HepG2 (cell line): ENCODE data around the gene CPSF4. TPM values are rescaled to one million over a fixed set of nuclear protein-coding genes. Genes with fewer than 3 reads are reported as not detected.

Experiments
- ATAC-seq: fragments of 200-7000 bp; cut with Tn5 transposase; 3 replicates; pipeline ENCODE4 v1.9.1; 2020; ENCODE audit warnings: mild to moderate bottlenecking, moderate library complexity
- BruUV-seq: library from RNA; stranded (reverse); fragments of 400-500 nt; replicated peaks from 2 replicates; lab custom pipeline; 2021; lab: Mats Ljungman, UMichigan
- CTCF ChIA-PET: fragments of 300-600 bp; formaldehyde crosslinking; extraction: SDS; loops from one replicate; lab custom pipeline; 2021; ENCODE audit warnings: low total read pairs, inconsistent platforms, low intra/inter-chr PET ratio; lab: Yijun Ruan, JAX
- POLR2A ChIA-PET: fragments of 350-600 bp; sonication (Branson Sonifier 250); formaldehyde crosslinking; loops from one replicate; lab custom pipeline; 2020; ENCODE audit warnings: antibody characterized with exemption, inconsistent platforms; lab: Yijun Ruan, JAX
- DNase-seq: peaks from one replicate; pipeline ENCODE4 v3.0.0-alpha.2; 2015; ENCODE audit warnings: low spot score
- FAIRE-seq: peaks from 3 replicates; lab custom pipeline; 2011; peaks lifted over from hg19 to GRCh38; lab: Jason Lieb, UNC
- H2AFZ ChIP-seq: one replicate; pipeline ENCODE4 v1.6.1; 2011; ENCODE audit warnings: low read length, inconsistent platforms
- H3K27ac ChIP-seq: fragments of 300-600 bp; 3 replicates; pipeline ENCODE4 v1.8.0; 2011; ENCODE audit warnings: mixed run types, mild to moderate bottlenecking, mixed read lengths, low read length, inconsistent platforms; ENCODE audit not compliant: insufficient read depth; ENCODE audit errors: extremely low read length
- H3K27me3 ChIP-seq, 2 experiments: fragments of 200-600 bp in 1 of 2; 2 replicates in 1 of 2; 3 replicates in 1 of 2; pipeline versions ENCODE4 v1.6.0 to v1.8.0; 2011; ENCODE audit warnings: low read length in 2 of 2, mild to moderate bottlenecking in 2 of 2, moderate library complexity in 2 of 2, inconsistent platforms in 1 of 2; ENCODE audit not compliant: insufficient read depth in 2 of 2, control insufficient read depth in 1 of 2
- H3K36me3 ChIP-seq, 2 experiments: fragments of 200-600 bp in 1 of 2; replicated peaks in 1 of 2; 2 replicates in 1 of 2; 3 replicates in 1 of 2; pipeline versions ENCODE4 v1.5.1 to v1.8.0; 2011; ENCODE audit warnings: low read length in 2 of 2, inconsistent platforms in 1 of 2; ENCODE audit not compliant: insufficient read depth in 2 of 2, control insufficient read depth in 1 of 2
- H3K4me1 ChIP-seq: 2 replicates; pipeline ENCODE4 v1.5.1; 2012; ENCODE audit warnings: low read length, inconsistent platforms; ENCODE audit not compliant: insufficient read depth
- H3K4me2 ChIP-seq: 2 replicates; pipeline ENCODE4 v1.6.0; 2011; ENCODE audit warnings: low read depth, low read length, inconsistent platforms
- H3K4me3 ChIP-seq, 3 experiments: fragments of 200-600 bp in 1 of 3; sonication (generic), shearing (Covaris generic) in 1 of 3; replicated peaks in 1 of 3; 2 replicates each; pipeline ENCODE4 v1.5.1; 2011 to 2016; ENCODE audit warnings: low read length in 3 of 3, inconsistent platforms in 2 of 3, low read depth in 2 of 3, mild to moderate bottlenecking in 2 of 3, control low read depth in 1 of 3, mixed read lengths in 1 of 3; ENCODE audit not compliant: insufficient read depth in 1 of 3
- H3K79me2 ChIP-seq: one replicate; pipeline ENCODE4 v1.6.1; 2011; ENCODE audit warnings: low read length, inconsistent platforms; ENCODE audit not compliant: insufficient read depth
- H3K9ac ChIP-seq: 2 replicates; pipeline ENCODE4 v1.6.0; 2011; ENCODE audit warnings: mild to moderate bottlenecking, low read depth, low read length, inconsistent platforms; ENCODE audit not compliant: insufficient read depth
- H3K9me3 ChIP-seq: 2 replicates; pipeline ENCODE4 v1.5.1; 2012; ENCODE audit warnings: mild to moderate bottlenecking, low read length
- H4K20me1 ChIP-seq: 2 replicates; pipeline ENCODE4 v1.6.0; 2011; ENCODE audit warnings: inconsistent platforms, mild to moderate bottlenecking, low read length, moderate library complexity; ENCODE audit not compliant: insufficient read depth
- FOXJ3 ChIP-seq: sonication (generic); formaldehyde crosslinking; IDR thresholded peaks from 2 replicates; pipeline ENCODE4 v1.4.0; 2020; ENCODE audit warnings: missing genetic modification reagents, mild to moderate bottlenecking, borderline replicate concordance
- NFE2 ChIP-seq: sonication (generic); formaldehyde crosslinking; IDR thresholded peaks from 2 replicates; pipeline ENCODE4 v1.4.0; 2020; ENCODE audit warnings: missing genetic modification reagents
- TAF15 ChIP-seq: fragments of 200-400 bp; formaldehyde crosslinking; IDR thresholded peaks from one replicate; pipeline ENCODE4 v1.6.1; 2018; ENCODE audit warnings: mild to moderate bottlenecking, low read depth, low read length; ENCODE audit not compliant: poor library complexity, severe bottlenecking
- YEATS2 ChIP-seq: sonication (generic); formaldehyde crosslinking; IDR thresholded peaks from 2 replicates; pipeline ENCODE4 v1.4.0; 2020; ENCODE audit warnings: missing genetic modification reagents, borderline replicate concordance
- ZFP1 ChIP-seq: IDR thresholded peaks from 2 replicates; pipeline ENCODE4 v1.6.1; 2016
- ZNF101 ChIP-seq: sonication (generic); formaldehyde crosslinking; IDR thresholded peaks from 2 replicates; pipeline ENCODE4 v1.4.0; 2020; ENCODE audit warnings: mild to moderate bottlenecking, low read depth, missing genetic modification reagents, borderline replicate concordance
- ZNF180 ChIP-seq: sonication (generic); formaldehyde crosslinking; IDR thresholded peaks from 2 replicates; pipeline ENCODE4 v1.4.0; 2020; ENCODE audit warnings: low read depth, missing genetic modification reagents, borderline replicate concordance
- ZNF382 ChIP-seq: sonication (generic); formaldehyde crosslinking; IDR thresholded peaks from 2 replicates; pipeline ENCODE4 v1.5.0; 2020; ENCODE audit warnings: missing genetic modification reagents, mild to moderate bottlenecking, borderline replicate concordance
- ZNF619 ChIP-seq: sonication (generic); formaldehyde crosslinking; IDR thresholded peaks from 2 replicates; pipeline ENCODE4 v1.4.0; 2020; ENCODE audit warnings: mild to moderate bottlenecking, missing genetic modification reagents
- WGBS: methylation state at CpG from one replicate; pipeline ENCODE4 v1.1.6; 2017; ENCODE audit warnings: low lambda C conversion rate; 5-methylcytosine and 5-hydroxymethylcytosine counted together
- in situ Hi-C: cut with HindIII; loops from 2 replicates; pipeline ENCODE4 v1.10.0; 2017; ENCODE audit warnings: low pct_unique_long_range_greater_than_20kb; ENCODE audit not compliant: extremely low pct_ligation_motif_present
- intact Hi-C: fragments of 100-400 bp; cut with micrococcal nuclease; formaldehyde crosslinking; loops from one replicate; pipeline ENCODE4 v1.10.0; 2022; ENCODE audit not compliant: unreplicated experiment
- polyA plus RNA-seq, 8 experiments: library from polyadenylated mRNA; depleted of rRNA in 3 of 8; stranded (reverse) in 7 of 8; unstranded in 1 of 8; fragments of >200 nt; fragmentation: Illumina TruSeq in 4 of 8; extraction: Trizol in 4 of 8; gene quantifications; 2 replicates each; pipeline versions ENCODE4 v1.2.1 to v1.2.3, GENCODE V29; 2011 to 2016; ENCODE audit warnings: low read depth in 4 of 8, missing spikeins in 1 of 8, mixed read lengths in 1 of 8; ENCODE audit not compliant: insufficient read depth in 1 of 8
- total RNA-seq, 5 experiments: library from RNA; depleted of rRNA; stranded (reverse); fragments of >200 nt; fragmentation: Illumina TruSeq; extraction: Trizol; gene quantifications; 2 replicates each; pipeline ENCODE4 v1.2.3, GENCODE V29; 2016; ENCODE audit warnings: low read depth in 1 of 5
- TF ChIP-seq, protein P1 (sequence below): sonication (generic); formaldehyde crosslinking; IDR thresholded peaks from 2 replicates; pipeline ENCODE4 v1.4.0; 2020; ENCODE audit warnings: missing genetic modification reagents
- TF ChIP-seq, protein P2 (sequence below), 2 experiments: IDR thresholded peaks; 2 replicates each; pipeline ENCODE4 v1.6.1; 2011 to 2012; ENCODE audit warnings: low read length in 2 of 2, borderline replicate concordance in 1 of 2, low read depth in 1 of 2, mild to moderate bottlenecking in 1 of 2, moderate library complexity in 1 of 2
- TF ChIP-seq, protein P3 (sequence below): sonication (generic); formaldehyde crosslinking; IDR thresholded peaks from 2 replicates; pipeline ENCODE4 v1.4.0; 2020; ENCODE audit warnings: missing genetic modification reagents, borderline replicate concordance
- TF ChIP-seq, protein P4 (sequence below): sonication (generic); formaldehyde crosslinking; conservative IDR thresholded peaks from 2 replicates; pipeline ENCODE4 v1.4.0; 2020; ENCODE audit warnings: missing genetic modification reagents

The CPSF4 gene
- total and polyA plus RNA-seq, 2 of the 13 experiments (the other 11 are each of a cell fraction or from before 2014, with no cell fraction given), result 34.1 to 49.6 TPM

DNA sequence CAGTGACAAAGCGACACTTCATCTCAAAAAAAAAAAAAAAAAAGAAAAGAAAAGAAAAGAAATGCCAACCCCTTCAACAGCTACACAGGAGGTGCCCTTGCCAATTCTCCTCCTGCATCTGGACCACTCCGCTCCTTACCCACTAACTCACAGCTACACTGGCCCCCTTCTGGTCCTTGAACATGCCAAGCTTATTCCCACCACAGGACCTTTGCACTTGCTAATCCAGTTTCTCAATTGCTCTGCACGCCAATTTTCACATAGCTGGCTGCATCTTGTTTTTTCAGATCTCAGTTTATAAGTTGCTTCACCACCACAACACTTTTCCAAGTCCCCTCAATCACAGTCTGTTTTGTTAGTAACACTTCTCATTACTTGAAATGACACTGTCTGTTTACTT, 35.9 kb upstream of the CPSF4 start:
- WGBS, result 96% methylated on average over 3 of the region's 3 CpGs
- Histone ChIP-seq H2AFZ (no peak overlapping the region), H4K20me1 (no peaks in the 10 kb centered on the region), H3K4me2 (no peak overlapping the region), H3K9me3 (no peaks in the 10 kb centered on the region), H3K4me3 (no peak overlapping the region), H3K79me2 (peaks cover 36% of the 10 kb centered on the region), H3K4me1 (peaks cover 27% of the 10 kb centered on the region), H3K27ac (no peak overlapping the region), H3K36me3 (peaks cover 42 to 66% of the 10 kb centered on the region in 2 experiments), H3K27me3 (no peaks in the 10 kb centered on the region; a peak in 1 of 5 replicates), H3K9ac (no peak overlapping the region)
- ATAC-seq (no peak), FAIRE-seq (no peak), DNase-seq (no peak)
- BruUV-seq, result no TSS peak
- no peak for TF ChIP-seq YEATS2 (CRISPR knock-in tag)
- TF ChIP-seq TAF15, result no peak
- no peak for TF ChIP-seq ZFP1 (CRISPR knock-in tag)
- no peak for TF ChIP-seq NFE2 (CRISPR knock-in tag)
- no peak for TF ChIP-seq ZNF382 (CRISPR knock-in tag)
- TF ChIP-seq, protein P1, sequence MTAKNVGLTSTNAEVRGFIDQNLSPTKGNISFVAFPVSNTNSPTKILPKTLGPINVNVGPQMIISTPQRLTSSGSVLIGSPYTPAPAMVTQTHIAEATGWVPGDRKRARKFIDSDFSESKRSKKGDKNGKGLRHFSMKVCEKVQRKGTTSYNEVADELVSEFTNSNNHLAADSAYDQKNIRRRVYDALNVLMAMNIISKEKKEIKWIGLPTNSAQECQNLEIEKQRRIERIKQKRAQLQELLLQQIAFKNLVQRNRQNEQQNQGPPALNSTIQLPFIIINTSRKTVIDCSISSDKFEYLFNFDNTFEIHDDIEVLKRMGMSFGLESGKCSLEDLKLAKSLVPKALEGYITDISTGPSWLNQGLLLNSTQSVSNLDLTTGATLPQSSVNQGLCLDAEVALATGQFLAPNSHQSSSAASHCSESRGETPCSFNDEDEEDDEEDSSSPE, result no peak
- TF ChIP-seq ZNF180, result no peak
- TF ChIP-seq, protein P2, sequence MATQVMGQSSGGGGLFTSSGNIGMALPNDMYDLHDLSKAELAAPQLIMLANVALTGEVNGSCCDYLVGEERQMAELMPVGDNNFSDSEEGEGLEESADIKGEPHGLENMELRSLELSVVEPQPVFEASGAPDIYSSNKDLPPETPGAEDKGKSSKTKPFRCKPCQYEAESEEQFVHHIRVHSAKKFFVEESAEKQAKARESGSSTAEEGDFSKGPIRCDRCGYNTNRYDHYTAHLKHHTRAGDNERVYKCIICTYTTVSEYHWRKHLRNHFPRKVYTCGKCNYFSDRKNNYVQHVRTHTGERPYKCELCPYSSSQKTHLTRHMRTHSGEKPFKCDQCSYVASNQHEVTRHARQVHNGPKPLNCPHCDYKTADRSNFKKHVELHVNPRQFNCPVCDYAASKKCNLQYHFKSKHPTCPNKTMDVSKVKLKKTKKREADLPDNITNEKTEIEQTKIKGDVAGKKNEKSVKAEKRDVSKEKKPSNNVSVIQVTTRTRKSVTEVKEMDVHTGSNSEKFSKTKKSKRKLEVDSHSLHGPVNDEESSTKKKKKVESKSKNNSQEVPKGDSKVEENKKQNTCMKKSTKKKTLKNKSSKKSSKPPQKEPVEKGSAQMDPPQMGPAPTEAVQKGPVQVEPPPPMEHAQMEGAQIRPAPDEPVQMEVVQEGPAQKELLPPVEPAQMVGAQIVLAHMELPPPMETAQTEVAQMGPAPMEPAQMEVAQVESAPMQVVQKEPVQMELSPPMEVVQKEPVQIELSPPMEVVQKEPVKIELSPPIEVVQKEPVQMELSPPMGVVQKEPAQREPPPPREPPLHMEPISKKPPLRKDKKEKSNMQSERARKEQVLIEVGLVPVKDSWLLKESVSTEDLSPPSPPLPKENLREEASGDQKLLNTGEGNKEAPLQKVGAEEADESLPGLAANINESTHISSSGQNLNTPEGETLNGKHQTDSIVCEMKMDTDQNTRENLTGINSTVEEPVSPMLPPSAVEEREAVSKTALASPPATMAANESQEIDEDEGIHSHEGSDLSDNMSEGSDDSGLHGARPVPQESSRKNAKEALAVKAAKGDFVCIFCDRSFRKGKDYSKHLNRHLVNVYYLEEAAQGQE (IDR thresholded peaks at IDR 0.05; ENCODE audit: borderline replicate concordance in 1 of 2, low read depth in 1 of 2, low read length in 2 of 2), result no peak
- no peak for TF ChIP-seq FOXJ3 (CRISPR knock-in tag)
- TF ChIP-seq ZNF101 (CRISPR knock-in tag), result no peak
- TF ChIP-seq ZNF619 (CRISPR knock-in tag), result no peak
- TF ChIP-seq, protein P3, sequence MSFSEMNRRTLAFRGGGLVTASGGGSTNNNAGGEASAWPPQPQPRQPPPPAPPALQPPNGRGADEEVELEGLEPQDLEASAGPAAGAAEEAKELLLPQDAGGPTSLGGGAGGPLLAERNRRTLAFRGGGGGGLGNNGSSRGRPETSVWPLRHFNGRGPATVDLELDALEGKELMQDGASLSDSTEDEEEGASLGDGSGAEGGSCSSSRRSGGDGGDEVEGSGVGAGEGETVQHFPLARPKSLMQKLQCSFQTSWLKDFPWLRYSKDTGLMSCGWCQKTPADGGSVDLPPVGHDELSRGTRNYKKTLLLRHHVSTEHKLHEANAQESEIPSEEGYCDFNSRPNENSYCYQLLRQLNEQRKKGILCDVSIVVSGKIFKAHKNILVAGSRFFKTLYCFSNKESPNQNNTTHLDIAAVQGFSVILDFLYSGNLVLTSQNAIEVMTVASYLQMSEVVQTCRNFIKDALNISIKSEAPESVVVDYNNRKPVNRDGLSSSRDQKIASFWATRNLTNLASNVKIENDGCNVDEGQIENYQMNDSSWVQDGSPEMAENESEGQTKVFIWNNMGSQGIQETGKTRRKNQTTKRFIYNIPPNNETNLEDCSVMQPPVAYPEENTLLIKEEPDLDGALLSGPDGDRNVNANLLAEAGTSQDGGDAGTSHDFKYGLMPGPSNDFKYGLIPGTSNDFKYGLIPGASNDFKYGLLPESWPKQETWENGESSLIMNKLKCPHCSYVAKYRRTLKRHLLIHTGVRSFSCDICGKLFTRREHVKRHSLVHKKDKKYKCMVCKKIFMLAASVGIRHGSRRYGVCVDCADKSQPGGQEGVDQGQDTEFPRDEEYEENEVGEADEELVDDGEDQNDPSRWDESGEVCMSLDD, result no peak
- TF ChIP-seq, protein P4, sequence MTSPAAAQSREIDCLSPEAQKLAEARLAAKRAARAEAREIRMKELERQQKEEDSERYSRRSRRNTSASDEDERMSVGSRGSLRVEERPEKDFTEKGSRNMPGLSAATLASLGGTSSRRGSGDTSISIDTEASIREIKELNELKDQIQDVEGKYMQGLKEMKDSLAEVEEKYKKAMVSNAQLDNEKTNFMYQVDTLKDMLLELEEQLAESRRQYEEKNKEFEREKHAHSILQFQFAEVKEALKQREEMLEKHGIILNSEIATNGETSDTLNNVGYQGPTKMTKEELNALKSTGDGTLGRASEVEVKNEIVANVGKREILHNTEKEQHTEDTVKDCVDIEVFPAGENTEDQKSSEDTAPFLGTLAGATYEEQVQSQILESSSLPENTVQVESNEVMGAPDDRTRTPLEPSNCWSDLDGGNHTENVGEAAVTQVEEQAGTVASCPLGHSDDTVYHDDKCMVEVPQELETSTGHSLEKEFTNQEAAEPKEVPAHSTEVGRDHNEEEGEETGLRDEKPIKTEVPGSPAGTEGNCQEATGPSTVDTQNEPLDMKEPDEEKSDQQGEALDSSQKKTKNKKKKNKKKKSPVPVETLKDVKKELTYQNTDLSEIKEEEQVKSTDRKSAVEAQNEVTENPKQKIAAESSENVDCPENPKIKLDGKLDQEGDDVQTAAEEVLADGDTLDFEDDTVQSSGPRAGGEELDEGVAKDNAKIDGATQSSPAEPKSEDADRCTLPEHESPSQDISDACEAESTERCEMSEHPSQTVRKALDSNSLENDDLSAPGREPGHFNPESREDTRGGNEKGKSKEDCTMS, result no peak
- intact Hi-C loops, result no loop called here
- ChIA-PET CTCF (no interaction called here), POLR2A (interaction anchor here (1.3 kb wide), 1 partner anchor 30 kb away, joined by 4 read pairs; no protein-coding TSS in a partner anchor)
- in situ Hi-C loops, result no loop called here
